NB4 (cell line): ENCODE results near the gene ARHGEF38.
"Not testable (repeated sequence)": the region's sequence is repeated elsewhere in the genome, so short reads cannot be mapped to it uniquely, and the experiment has no call there.

Experiments
- DNase-seq: peaks from one replicate; pipeline ENCODE4 v3.0.0; 2010; ENCODE audit warnings: low read depth
- H3K4me3 ChIP-seq: one replicate; pipeline ENCODE4 v1.5.1; 2011; ENCODE audit warnings: mild to moderate bottlenecking, low read depth, low read length, moderate library complexity
- MYC ChIP-seq: IDR thresholded peaks from 2 replicates; pipeline ENCODE4 v1.6.1; 2011; ENCODE audit warnings: low read depth, low read length
- POLR2A ChIP-seq: IDR thresholded peaks from 2 replicates; pipeline ENCODE4 v1.6.1; 2011; ENCODE audit warnings: mild to moderate bottlenecking; ENCODE audit not compliant: insufficient read length; ENCODE audit errors: extremely low read depth
- TF ChIP-seq, protein P1 (sequence below): IDR thresholded peaks from 2 replicates; pipeline ENCODE4 v1.6.1; 2011; ENCODE audit warnings: low read depth, low read length
- TF ChIP-seq, protein P2 (sequence below): IDR thresholded peaks from one replicate; pipeline ENCODE4 v1.5.1; 2012; ENCODE audit warnings: low read depth, low read length

ARHGEF38 gene

DNA sequence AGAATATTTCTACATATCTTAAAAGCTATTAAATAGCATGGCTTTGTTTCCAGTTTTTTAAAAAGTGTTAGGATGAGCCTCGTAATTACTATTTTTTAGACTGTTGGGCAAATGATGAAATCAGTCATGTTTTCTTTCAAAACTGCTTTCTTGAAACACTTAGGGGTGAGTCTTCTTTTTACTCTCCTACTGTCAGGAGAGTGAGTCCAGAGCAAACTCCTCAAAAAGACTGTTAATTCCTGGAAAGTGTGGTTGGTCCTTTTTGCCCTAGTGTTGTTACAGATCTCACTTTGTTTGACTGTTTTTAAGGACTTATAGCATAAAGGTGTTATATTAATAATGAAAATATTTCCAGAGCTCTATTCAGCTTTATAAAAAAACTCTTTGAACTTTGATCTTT lies 162.5 kb downstream of the ARHGEF38 start:
- TF ChIP-seq MYC (no peak), POLR2A (no peak)
- TF ChIP-seq, protein P1, sequence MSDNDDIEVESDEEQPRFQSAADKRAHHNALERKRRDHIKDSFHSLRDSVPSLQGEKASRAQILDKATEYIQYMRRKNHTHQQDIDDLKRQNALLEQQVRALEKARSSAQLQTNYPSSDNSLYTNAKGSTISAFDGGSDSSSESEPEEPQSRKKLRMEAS: no peak
- TF ChIP-seq, protein P2, sequence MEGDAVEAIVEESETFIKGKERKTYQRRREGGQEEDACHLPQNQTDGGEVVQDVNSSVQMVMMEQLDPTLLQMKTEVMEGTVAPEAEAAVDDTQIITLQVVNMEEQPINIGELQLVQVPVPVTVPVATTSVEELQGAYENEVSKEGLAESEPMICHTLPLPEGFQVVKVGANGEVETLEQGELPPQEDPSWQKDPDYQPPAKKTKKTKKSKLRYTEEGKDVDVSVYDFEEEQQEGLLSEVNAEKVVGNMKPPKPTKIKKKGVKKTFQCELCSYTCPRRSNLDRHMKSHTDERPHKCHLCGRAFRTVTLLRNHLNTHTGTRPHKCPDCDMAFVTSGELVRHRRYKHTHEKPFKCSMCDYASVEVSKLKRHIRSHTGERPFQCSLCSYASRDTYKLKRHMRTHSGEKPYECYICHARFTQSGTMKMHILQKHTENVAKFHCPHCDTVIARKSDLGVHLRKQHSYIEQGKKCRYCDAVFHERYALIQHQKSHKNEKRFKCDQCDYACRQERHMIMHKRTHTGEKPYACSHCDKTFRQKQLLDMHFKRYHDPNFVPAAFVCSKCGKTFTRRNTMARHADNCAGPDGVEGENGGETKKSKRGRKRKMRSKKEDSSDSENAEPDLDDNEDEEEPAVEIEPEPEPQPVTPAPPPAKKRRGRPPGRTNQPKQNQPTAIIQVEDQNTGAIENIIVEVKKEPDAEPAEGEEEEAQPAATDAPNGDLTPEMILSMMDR: no peak
- no peak for DNase-seq
- H3K4me3 ChIP-seq: no peak overlapping the region

DNA sequence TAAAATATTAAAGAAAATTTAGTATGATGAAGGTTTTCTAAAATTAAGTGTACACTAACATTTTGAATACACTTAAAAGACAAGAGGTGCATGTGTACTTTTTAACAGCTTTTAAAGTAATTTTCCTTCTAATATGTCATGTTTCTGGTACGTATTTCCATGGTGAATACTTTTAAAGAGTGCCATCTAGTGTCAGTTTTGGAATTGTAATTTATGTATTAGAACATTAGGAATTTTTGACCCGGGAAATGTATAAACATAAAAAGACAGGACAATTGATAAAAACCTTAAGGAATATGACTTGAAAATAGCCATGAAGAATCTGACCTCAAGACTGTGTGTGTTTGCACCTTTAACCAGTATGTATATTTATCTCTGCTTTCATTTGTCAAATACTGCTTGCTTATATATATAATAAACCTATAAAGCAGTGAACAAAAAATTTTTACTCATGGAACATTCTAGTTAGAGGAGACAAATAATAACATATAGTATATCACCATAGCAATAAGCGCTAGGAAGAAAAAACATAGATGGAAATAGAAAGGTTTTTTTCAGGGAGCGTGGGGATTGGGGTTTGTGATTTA lies 163.4 kb downstream of the ARHGEF38 start:
- peak; percentile 45 for DNase-seq
- H3K4me3 ChIP-seq: no peak overlapping the region

DNA sequence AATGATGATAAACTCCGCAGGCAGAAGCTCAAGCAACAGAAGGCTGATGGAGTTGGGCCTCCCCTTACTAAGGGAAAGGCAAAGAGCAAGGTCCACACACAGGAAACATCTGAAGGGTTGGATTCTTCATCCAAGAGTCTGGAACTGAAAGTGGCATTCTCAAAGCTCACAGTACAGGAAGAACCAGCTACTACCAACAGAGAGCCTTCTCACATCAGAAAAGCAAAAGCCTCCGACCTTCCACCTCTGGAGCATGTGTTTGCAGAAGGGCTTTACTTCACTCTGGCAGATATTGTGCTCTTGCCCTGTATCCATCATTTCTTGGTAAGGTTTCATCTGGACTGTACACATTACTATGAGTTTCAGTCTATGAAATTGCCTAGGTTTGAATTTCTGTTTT lies 166.8 kb downstream of the ARHGEF38 start:
- TF ChIP-seq, protein P2: no peak
- DNase-seq: no peak
- no peak overlapping the region for H3K4me3 ChIP-seq

More for the DNA sequence above, 163.4 kb downstream of the ARHGEF38 start:
- no peak for TF ChIP-seq POLR2A
- TF ChIP-seq, protein P2: no peak

DNA sequence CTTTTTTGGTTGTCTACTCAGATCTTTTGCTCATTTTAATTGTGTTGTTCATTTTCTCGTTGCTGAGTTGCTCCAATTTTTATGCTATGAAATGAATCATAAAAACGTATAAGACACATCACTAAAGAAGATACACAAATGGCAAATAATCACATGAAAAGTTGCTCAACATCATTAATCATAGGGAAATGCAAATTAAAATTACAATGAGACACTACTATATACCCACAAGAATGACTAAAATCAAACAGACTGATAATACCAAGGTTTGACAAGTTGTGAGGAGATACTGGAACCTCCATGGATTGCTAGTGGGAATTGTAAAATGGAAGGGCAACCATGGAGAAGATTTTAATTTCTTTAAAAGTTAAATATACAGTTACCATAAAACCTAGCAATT lies 173.2 kb downstream of the ARHGEF38 start:
- DNase-seq: no peak
- H3K4me3 ChIP-seq: no peak overlapping the region
- TF ChIP-seq MYC: no peak
- no peak for TF ChIP-seq POLR2A

DNA sequence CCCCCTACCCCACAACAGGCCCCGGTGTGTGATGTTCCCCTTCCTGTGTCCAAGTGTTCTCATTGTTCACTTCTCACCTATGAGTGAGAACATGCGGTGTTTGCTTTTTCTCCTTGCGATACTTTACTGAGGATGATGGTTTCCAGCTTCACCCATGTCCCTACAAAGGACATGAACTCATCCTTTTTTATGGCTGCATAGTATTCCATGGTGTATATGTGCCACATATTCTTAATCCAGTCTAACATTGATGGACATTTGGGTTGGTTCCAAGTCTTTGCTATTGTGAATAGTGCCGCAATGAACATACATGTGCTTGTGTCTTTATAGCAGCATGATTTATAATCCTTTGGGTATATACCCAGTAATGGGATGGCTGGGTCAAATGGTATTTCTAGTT lies 177.5 kb downstream of the ARHGEF38 start:
- not testable (repeated sequence) for H3K4me3 ChIP-seq, DNase-seq
